Astrocyte of the cerebellum (primary cell): Measurements from ENCODE around the gene C16orf74.

Source experiments
- DNase-seq: peaks from one replicate; pipeline ENCODE4 v3.0.0-alpha.2; 2011; ENCODE audit warnings: low read depth
- H3K4me3 ChIP-seq: 2 replicates; pipeline ENCODE4 v1.5.1; 2011; ENCODE audit warnings: mild to moderate bottlenecking, low read depth, low read length, moderate library complexity
- CTCF ChIP-seq: IDR thresholded peaks from 2 replicates; pipeline ENCODE4 v1.5.1; 2012; ENCODE audit warnings: low read length, low read depth, moderate library complexity, mild to moderate bottlenecking; ENCODE audit errors: missing control alignments
- in situ Hi-C: cut with HindIII; loops from 2 replicates; pipeline ENCODE4 v1.10.0; 2017; ENCODE audit warnings: low sequenced_read_pairs

The C16orf74 gene

GRCh38 chr16:85777583-85778310 is 26.9 kb upstream of the C16orf74 start:
- no peak for TF ChIP-seq CTCF
- no peak for DNase-seq
- H3K4me3 ChIP-seq: no peak overlapping the region
- in situ Hi-C loops: no loop called here

GRCh38 chr16:85774811-85775210 is 23.9 kb upstream of the C16orf74 start:
- H3K4me3 ChIP-seq: no peak overlapping the region
- DNase-seq: no peak
- in situ Hi-C loops: no loop called here
- no peak for TF ChIP-seq CTCF

- DNase-seq: no peak
- in situ Hi-C loops: no loop called here
- no peak overlapping the region for H3K4me3 ChIP-seq
- no peak for TF ChIP-seq CTCF
Measured at GRCh38 chr16:85774136-85774535, 23.2 kb upstream of the C16orf74 start.

- TF ChIP-seq CTCF: no peak
- no peak overlapping the region for H3K4me3 ChIP-seq
- no peak for DNase-seq
- in situ Hi-C loops: no loop called here
Measured at GRCh38 chr16:85773044-85773443, 22.1 kb upstream of the C16orf74 start.

GRCh38 chr16:85770741-85771140 is 19.8 kb upstream of the C16orf74 start:
- H3K4me3 ChIP-seq: no peak overlapping the region
- no peak for TF ChIP-seq CTCF
- DNase-seq: no peak
- in situ Hi-C loops: no loop called here

- H3K4me3 ChIP-seq: no peak overlapping the region
- in situ Hi-C loops: no loop called here
- DNase-seq: no peak
- no peak for TF ChIP-seq CTCF
Measured at GRCh38 chr16:85768199-85768598, 17.3 kb upstream of the C16orf74 start.
